ENCODE data around the gene NOP14.

- TF ChIP-seq EZH2 (IDR thresholded peaks at IDR 0.05; ENCODE audit: borderline replicate concordance, insufficient read depth, low read depth, low read length, poor library complexity, severe bottlenecking) (no peak), CTCF (IDR thresholded peaks at IDR 0.05) (no peak)
These were observed 26.4 kb downstream of the NOP14 start for GRCh38 chr4:2936773-2937145.
